Hepatocyte (in vitro differentiated cells): ENCODE measurements around the gene USP28. TPM values are rescaled to one million over a fixed set of nuclear protein-coding genes. Genes with fewer than 3 reads are reported as not detected.

Experiments used
- DNase-seq: peaks from one replicate; pipeline ENCODE4 v3.0.0-alpha.2; 2016; ENCODE audit warnings: low spot score
- H2AFZ ChIP-seq: fragments of 200-600 bp; sonication (generic); 2 replicates; pipeline ENCODE4 v1.6.0; 2016; ENCODE audit warnings: antibody characterized with exemption, mild to moderate bottlenecking
- H3K27ac ChIP-seq: fragments of 200-600 bp; sonication (generic); 2 replicates; pipeline ENCODE4 v1.5.1; 2016; ENCODE audit warnings: mild to moderate bottlenecking
- H3K27me3 ChIP-seq: fragments of 200-600 bp; sonication (generic); 2 replicates; pipeline ENCODE4 v1.6.1; 2016
- H3K36me3 ChIP-seq: fragments of 200-600 bp; sonication (generic); replicated peaks from 2 replicates; pipeline ENCODE4 v1.5.1; 2016; ENCODE audit warnings: low read depth; ENCODE audit not compliant: insufficient read depth
- H3K4me1 ChIP-seq: fragments of 200-600 bp; sonication (generic); 2 replicates; pipeline ENCODE4 v1.5.1; 2016; ENCODE audit warnings: mild to moderate bottlenecking, moderate library complexity; ENCODE audit not compliant: insufficient read depth
- H3K4me2 ChIP-seq: fragments of 200-600 bp; sonication (generic); 2 replicates; pipeline ENCODE4 v1.6.0; 2016
- H3K4me3 ChIP-seq: fragments of 200-600 bp; sonication (generic); 2 replicates; pipeline ENCODE4 v1.5.1; 2016; ENCODE audit warnings: mild to moderate bottlenecking
- H3K79me2 ChIP-seq: fragments of 200-600 bp; sonication (generic); 2 replicates; pipeline ENCODE4 v1.6.0; 2017; ENCODE audit warnings: mild to moderate bottlenecking
- H3K9me2 ChIP-seq: fragments of 200-600 bp; sonication (generic); replicated peaks from 2 replicates; pipeline ENCODE4 v1.6.0; 2017; ENCODE audit warnings: mild to moderate bottlenecking; ENCODE audit not compliant: insufficient read depth
- H3K9me3 ChIP-seq: fragments of 200-600 bp; sonication (generic); 2 replicates; pipeline ENCODE4 v1.5.1; 2016; ENCODE audit warnings: low read depth, mild to moderate bottlenecking
- H4K20me1 ChIP-seq: fragments of 200-600 bp; sonication (generic); 2 replicates; pipeline ENCODE4 v1.6.0; 2016; ENCODE audit warnings: mild to moderate bottlenecking; ENCODE audit not compliant: insufficient read depth, poor library complexity, severe bottlenecking
- CTCF ChIP-seq: fragments of 200-600 bp; sonication (generic); IDR thresholded peaks from 2 replicates; pipeline ENCODE4 v1.5.1; 2016; ENCODE audit warnings: antibody characterized with exemption, mild to moderate bottlenecking; ENCODE audit not compliant: poor library complexity
- EZH2 ChIP-seq: fragments of 200-600 bp; sonication (generic); IDR thresholded peaks from 2 replicates; pipeline ENCODE4 v1.6.1; 2016; ENCODE audit warnings: antibody characterized with exemption, mild to moderate bottlenecking, borderline replicate concordance
- EZH2phosphoT487 ChIP-seq: fragments of 200-600 bp; sonication (generic); IDR thresholded peaks from one replicate; pipeline ENCODE4 v1.6.1; 2018; ENCODE audit warnings: antibody characterized with exemption, mild to moderate bottlenecking, low read depth, moderate library complexity; ENCODE audit not compliant: unreplicated experiment, severe bottlenecking
- WGBS: methylation state at CpG from one replicate; pipeline ENCODE4 v1.1.6; 2016; ENCODE audit warnings: low lambda C conversion rate; ENCODE audit errors: missing lambda C conversion rate; 5-methylcytosine and 5-hydroxymethylcytosine counted together
- polyA plus RNA-seq: library from polyadenylated mRNA; unstranded; fragments of >200 nt; fragmentation: Nextera tagmentation; extraction: Ambion mirVana; gene quantifications from 2 replicates; pipeline ENCODE4 v1.2.1, GENCODE V29; 2016
- total RNA-seq: library from RNA; depleted of rRNA; stranded (reverse); fragments of >200 nt; gene quantifications from 2 replicates; pipeline ENCODE4 v1.2.3, GENCODE V29; 2014

USP28 gene
- total and polyA plus RNA-seq, 2 experiments from 2014 or later, result 12.5 to 32.1 TPM

DNA sequence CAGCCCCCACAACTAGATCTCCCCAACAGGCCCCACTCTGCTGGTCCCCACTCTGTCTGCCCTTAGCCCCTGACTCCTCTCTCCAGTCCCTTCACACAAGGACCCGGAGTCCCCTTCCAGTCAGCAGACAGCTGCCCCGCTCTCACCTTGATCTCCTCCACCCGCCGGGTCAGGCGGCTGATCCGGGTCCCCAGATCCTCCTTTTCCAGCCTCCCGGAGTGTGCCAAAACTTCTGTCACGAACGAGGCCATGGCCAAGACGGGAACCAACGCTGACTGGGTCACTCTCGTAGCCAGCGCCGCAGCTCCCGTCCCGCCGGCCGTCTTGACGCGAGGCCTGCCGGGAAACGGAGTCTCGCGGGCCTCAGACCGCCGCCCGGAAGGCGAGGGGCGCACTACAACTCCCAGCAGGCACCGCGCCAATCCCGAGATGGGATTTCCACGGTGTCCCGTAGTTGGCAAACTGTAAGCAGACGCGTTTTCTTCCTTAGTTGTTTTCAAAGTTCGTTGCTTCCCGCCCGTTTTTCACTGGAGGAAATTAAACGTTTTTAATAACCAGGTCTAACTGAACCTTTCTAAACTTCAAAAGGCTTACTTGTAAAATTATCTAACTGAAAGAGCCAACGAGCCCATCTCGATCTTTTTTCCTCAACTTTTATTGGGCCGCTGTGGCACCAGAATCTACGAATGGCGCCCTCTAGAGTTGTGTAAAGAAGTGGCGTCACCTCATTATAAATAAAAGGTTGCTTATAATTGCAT lies 101.8 kb downstream of the USP28 start, which contains the start of gene ZW10:
Gene ZW10, minus strand, starts transcription at position 277 of the 758 bp plus-strand sequence. Its CDS starts 26 bp downstream, at position 251.
- Histone ChIP-seq H3K79me2 (peaks cover 39% of the 10 kb centered on the region), H3K9me3 (no peaks in the 10 kb centered on the region), H3K9me2 (no peaks in the 10 kb centered on the region), H3K36me3 (no peaks in the 10 kb centered on the region), H3K4me2 (peak within 1 kb of the TSS; percentile 82), H3K27ac (peak within 1 kb of the TSS; percentile 87), H3K27me3 (no peaks in the 10 kb centered on the region), H4K20me1 (no peaks in the 10 kb centered on the region), H2AFZ (peak within 1 kb of the TSS; percentile 69), H3K4me1 (peaks cover 9% of the 10 kb centered on the region), H3K4me3 (peak within 1 kb of the TSS; percentile 74)
- DNase-seq, result peak; percentile 99
- WGBS, result under 1% methylated on average over 46 of the region's 46 CpGs
- no peak for TF ChIP-seq EZH2
- peak; percentile 99 for TF ChIP-seq CTCF
- no peak for TF ChIP-seq EZH2phosphoT487

GRCh38 chr11:113773092-113773415 lies 102.3 kb downstream of the USP28 start:
- DNase-seq, result peak; percentile 52

GRCh38 chr11:113771964-113772363 lies 103.4 kb downstream of the USP28 start:
- TF ChIP-seq EZH2phosphoT487 (no peak), EZH2 (no peak), CTCF (no peak)
- peaks cover 42% of the 10 kb centered on the region for H3K79me2 ChIP-seq
- no peaks in the 10 kb centered on the region for H3K9me2 ChIP-seq
- peak overlapping the region; percentile 82 for H3K4me2 ChIP-seq
- no peaks in the 10 kb centered on the region for H3K9me3 ChIP-seq
- H3K27ac ChIP-seq, result no peak overlapping the region
- no peaks in the 10 kb centered on the region for H3K36me3 ChIP-seq
- H2AFZ ChIP-seq, result no peak overlapping the region
- H4K20me1 ChIP-seq, result no peaks in the 10 kb centered on the region
- H3K27me3 ChIP-seq, result no peaks in the 10 kb centered on the region
- H3K4me1 ChIP-seq, result peaks cover 9% of the 10 kb centered on the region
- DNase-seq, result no peak
- H3K4me3 ChIP-seq, result no peak overlapping the region
- 97% methylated on average over 3 of the region's 3 CpGs for WGBS

More at GRCh38 chr11:113773092-113773415, 102.3 kb downstream of the USP28 start:
- Histone ChIP-seq H3K27me3 (no peaks in the 10 kb centered on the region), H3K9me3 (no peaks in the 10 kb centered on the region), H3K4me1 (peaks cover 9% of the 10 kb centered on the region), H3K27ac (peak overlapping the region; percentile 87), H2AFZ (peak overlapping the region; percentile 69), H3K4me2 (peak overlapping the region; percentile 82), H4K20me1 (no peaks in the 10 kb centered on the region), H3K79me2 (peaks cover 40% of the 10 kb centered on the region), H3K4me3 (peak overlapping the region; percentile 74), H3K9me2 (no peaks in the 10 kb centered on the region), H3K36me3 (no peaks in the 10 kb centered on the region)
- TF ChIP-seq CTCF (no peak), EZH2phosphoT487 (no peak), EZH2 (no peak)
- WGBS, result 1% methylated on average over 6 of the region's 10 CpGs
